WERI-Rb-1 (cell line): ENCODE results near the gene MAPK13.

Source experiments
- DNase-seq: peaks from one replicate; pipeline ENCODE4 v3.0.0-alpha.2; 2020
- H3K27ac ChIP-seq: fragments of 250-450 bp; sonication (Bioruptor Pico); 2 replicates; pipeline ENCODE4 v1.5.1; 2020; ENCODE audit warnings: mild to moderate bottlenecking, moderate library complexity
- H3K27me3 ChIP-seq: fragments of 250-450 bp; sonication (Bioruptor Pico); 2 replicates; pipeline ENCODE4 v1.5.1; 2021; ENCODE audit warnings: mild to moderate bottlenecking, low read depth, moderate library complexity; ENCODE audit not compliant: insufficient read depth, severe bottlenecking
- H3K36me3 ChIP-seq: fragments of 250-450 bp; sonication (Bioruptor Pico); 2 replicates; pipeline ENCODE4 v1.5.1; 2020; ENCODE audit warnings: mild to moderate bottlenecking, moderate library complexity
- H3K4me3 ChIP-seq: 2 replicates; pipeline ENCODE4 v1.5.1; 2011; ENCODE audit warnings: low read depth, mild to moderate bottlenecking, control low read depth, low read length
- H3K9me3 ChIP-seq: fragments of 250-450 bp; sonication (Bioruptor Pico); 2 replicates; pipeline ENCODE4 v1.5.1; 2021; ENCODE audit warnings: mild to moderate bottlenecking, moderate library complexity; ENCODE audit not compliant: severe bottlenecking
- CTCF ChIP-seq: IDR thresholded peaks from 2 replicates; pipeline ENCODE4 v1.5.1; 2011; ENCODE audit warnings: low read depth, mild to moderate bottlenecking, control low read depth, inconsistent platforms, low read length

Gene MAPK13

GRCh38 chr6:36094753-36095496 lies 35.4 kb upstream of the MAPK13 start:
- peaks cover 16% of the 10 kb centered on the region for H3K36me3 ChIP-seq
- peak; percentile 99 for TF ChIP-seq CTCF
- no peak overlapping the region for H3K4me3 ChIP-seq
- no peak overlapping the region for H3K27ac ChIP-seq
- no peaks in the 10 kb centered on the region for H3K9me3 ChIP-seq
- no peaks in the 10 kb centered on the region for H3K27me3 ChIP-seq
- peak; percentile 85 for DNase-seq

- H3K27me3 ChIP-seq = no peaks in the 10 kb centered on the region
Observed at GRCh38 chr6:36095497-36096391, 34.6 kb upstream of the MAPK13 start.

DNA sequence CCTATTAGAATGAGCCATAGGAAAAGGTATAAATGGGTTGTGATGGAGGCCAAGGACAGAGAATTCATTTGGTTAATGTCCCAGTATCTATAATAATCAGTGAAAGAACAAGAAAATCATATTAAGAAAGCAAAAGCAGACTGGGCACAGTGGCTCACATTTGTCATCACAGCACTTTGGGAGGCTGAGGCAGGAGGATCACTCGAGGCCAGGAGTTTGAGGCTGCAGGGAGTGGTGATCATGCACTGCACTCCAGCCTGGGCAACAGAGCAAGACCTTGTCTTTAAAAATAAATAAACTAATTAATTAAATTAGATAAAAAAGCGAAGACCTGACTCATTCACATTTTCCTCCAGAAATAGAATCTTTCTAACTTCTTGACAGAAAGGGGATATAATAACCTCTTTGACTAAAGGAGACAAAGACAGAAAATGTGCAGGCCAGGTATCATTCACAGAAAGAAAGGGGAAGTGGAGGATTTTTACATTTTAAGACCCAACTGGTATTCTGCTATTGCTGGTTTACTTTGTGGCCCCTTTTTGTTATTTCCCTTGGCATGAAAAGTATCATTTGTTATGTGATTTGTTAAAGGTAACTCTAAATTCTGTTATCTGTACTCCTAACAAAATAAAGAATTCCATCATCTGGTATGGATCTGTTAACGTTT lies 31.9 kb upstream of the MAPK13 start:
- H3K27me3 ChIP-seq = no peaks in the 10 kb centered on the region
- H3K36me3 ChIP-seq = peaks cover 12% of the 10 kb centered on the region
- TF ChIP-seq CTCF = no peak
- no peak overlapping the region for H3K4me3 ChIP-seq
- H3K27ac ChIP-seq = peak overlapping the region; percentile 45
- DNase-seq = no peak
- peaks cover 2% of the 10 kb centered on the region for H3K9me3 ChIP-seq

More at GRCh38 chr6:36095497-36096391, 34.6 kb upstream of the MAPK13 start:
- DNase-seq = no peak
- H3K36me3 ChIP-seq = peaks cover 16% of the 10 kb centered on the region
- no peak overlapping the region for H3K27ac ChIP-seq
- no peak for TF ChIP-seq CTCF
- H3K4me3 ChIP-seq = no peak overlapping the region
- H3K9me3 ChIP-seq = no peaks in the 10 kb centered on the region

GRCh38 chr6:36098920-36099647 lies 31.2 kb upstream of the MAPK13 start:
- Histone ChIP-seq H3K27me3 (no peaks in the 10 kb centered on the region), H3K9me3 (peaks cover 2% of the 10 kb centered on the region), H3K27ac (peak overlapping the region; percentile 45), H3K36me3 (peaks cover 17% of the 10 kb centered on the region), H3K4me3 (no peak overlapping the region)
- DNase-seq = peak; percentile 78
- no peak for TF ChIP-seq CTCF

- Histone ChIP-seq H3K27ac (peak overlapping the region; percentile 45), H3K27me3 (no peaks in the 10 kb centered on the region), H3K36me3 (peaks cover 17% of the 10 kb centered on the region), H3K9me3 (peaks cover 2% of the 10 kb centered on the region), H3K4me3 (no peak overlapping the region)
- DNase-seq = peak; percentile 71
- TF ChIP-seq CTCF = no peak
Observed at GRCh38 chr6:36099869-36100483, 30.3 kb upstream of the MAPK13 start.
